OCI-LY1 (cell line): ENCODE measurements around the gene ADRA1B.

ENCODE experiments used
- H2AFZ ChIP-seq: fragments of 200-600 bp; sonication (generic), shearing (Covaris generic); 2 replicates; pipeline ENCODE4 v1.6.0; 2014; ENCODE audit warnings: antibody characterized with exemption, mild to moderate bottlenecking, low read length
- H3F3A ChIP-seq: fragments of 200-600 bp; sonication (generic), shearing (Covaris generic); 2 replicates; pipeline ENCODE4 v1.6.0; 2014; ENCODE audit warnings: mild to moderate bottlenecking, antibody characterized with exemption, low read length, moderate library complexity; ENCODE audit not compliant: insufficient read depth
- H3K27ac ChIP-seq: fragments of 200-600 bp; sonication (generic); 2 replicates; pipeline ENCODE4 v1.5.1; 2014; ENCODE audit warnings: low read length, mixed run types, mild to moderate bottlenecking, low read depth; ENCODE audit not compliant: poor library complexity, severe bottlenecking
- H3K27me3 ChIP-seq: fragments of 200-600 bp; sonication (generic); 2 replicates; pipeline ENCODE4 v1.6.0; 2014; ENCODE audit warnings: antibody characterized with exemption, mild to moderate bottlenecking, low read length, moderate library complexity; ENCODE audit not compliant: insufficient read depth
- H3K36me3 ChIP-seq: fragments of 200-600 bp; sonication (generic); 2 replicates; pipeline ENCODE4 v1.6.1; 2014; ENCODE audit warnings: mild to moderate bottlenecking, antibody characterized with exemption, low read length, moderate library complexity, mixed read lengths; ENCODE audit not compliant: insufficient read depth
- H3K4me1 ChIP-seq: fragments of 200-600 bp; sonication (generic); 2 replicates; pipeline ENCODE4 v1.5.1; 2014; ENCODE audit warnings: mild to moderate bottlenecking, low read length, moderate library complexity; ENCODE audit not compliant: insufficient read depth, severe bottlenecking
- H3K4me2 ChIP-seq: fragments of 200-600 bp; sonication (generic), shearing (Covaris generic); 2 replicates; pipeline ENCODE4 v1.6.1; 2014; ENCODE audit warnings: low read length
- H3K4me3 ChIP-seq: fragments of 200-600 bp; sonication (generic); 2 replicates; pipeline ENCODE4 v1.5.1; 2014; ENCODE audit warnings: low read length, low read depth, mild to moderate bottlenecking, mixed read lengths; ENCODE audit not compliant: poor library complexity, severe bottlenecking
- H3K79me2 ChIP-seq: fragments of 200-600 bp; shearing (Covaris generic); 2 replicates; pipeline ENCODE4 v1.6.1; 2016; ENCODE audit warnings: mixed run types, low read length, mixed read lengths; ENCODE audit not compliant: insufficient read depth
- H3K9ac ChIP-seq: fragments of 200-600 bp; sonication (generic), shearing (Covaris generic); 2 replicates; pipeline ENCODE4 v1.6.1; 2014; ENCODE audit warnings: mild to moderate bottlenecking, low read length, mixed read lengths
- H3K9me2 ChIP-seq: fragments of 200-600 bp; sonication (generic), shearing (Covaris generic); 2 replicates; pipeline ENCODE4 v1.6.1; 2014; ENCODE audit warnings: low read depth, mild to moderate bottlenecking, low read length, mixed read lengths
- H3K9me3 ChIP-seq: fragments of 200-600 bp; shearing (Covaris generic); 2 replicates; pipeline ENCODE4 v1.6.1; 2014; ENCODE audit warnings: low read length, mixed read lengths
- H4K20me1 ChIP-seq: fragments of 200-600 bp; sonication (generic), shearing (Covaris generic); 2 replicates; pipeline ENCODE4 v1.6.0; 2016; ENCODE audit warnings: mild to moderate bottlenecking, low read length; ENCODE audit not compliant: insufficient read depth
- CTCF ChIP-seq: fragments of 200-600 bp; sonication (generic), shearing (Covaris generic); IDR thresholded peaks from 2 replicates; pipeline ENCODE4 v1.5.1; 2017; ENCODE audit warnings: mild to moderate bottlenecking, antibody characterized with exemption, low read length, moderate library complexity, mixed read lengths
- EZH2 ChIP-seq: fragments of 200-600 bp; sonication (generic), shearing (Covaris generic); IDR thresholded peaks from 2 replicates; pipeline ENCODE4 v1.8.0; 2017; ENCODE audit warnings: borderline replicate concordance, mixed run types, mild to moderate bottlenecking, antibody characterized with exemption, low read length, moderate library complexity, mixed read lengths

ADRA1B gene

GRCh38 chr5:160018945-160019625 lies 102.8 kb downstream of the ADRA1B start:
- Histone ChIP-seq H3K27me3 (no peaks in the 10 kb centered on the region), H3F3A (no peaks in the 10 kb centered on the region), H3K9ac (no peak overlapping the region), H3K36me3 (peaks cover 23% of the 10 kb centered on the region; the same call in 1 of the 2 replicates), H3K9me3 (no peaks in the 10 kb centered on the region), H2AFZ (no peak overlapping the region), H3K4me3 (no peak overlapping the region), H3K9me2 (no peaks in the 10 kb centered on the region), H3K4me1 (peaks cover 17% of the 10 kb centered on the region), H4K20me1 (no peaks in the 10 kb centered on the region), H3K27ac (no peak overlapping the region), H3K79me2 (no peaks in the 10 kb centered on the region), H3K4me2 (no peak overlapping the region)
- TF ChIP-seq CTCF, result no peak
- no peak for TF ChIP-seq EZH2

GRCh38 chr5:160020266-160020770 lies 104.0 kb downstream of the ADRA1B start:
- Histone ChIP-seq H3K27me3 (no peaks in the 10 kb centered on the region), H3F3A (no peaks in the 10 kb centered on the region)

GRCh38 chr5:160020964-160021363 lies 104.7 kb downstream of the ADRA1B start:
- no peaks in the 10 kb centered on the region for H4K20me1 ChIP-seq
- H3K79me2 ChIP-seq, result no peaks in the 10 kb centered on the region
- H3F3A ChIP-seq, result no peaks in the 10 kb centered on the region

More at GRCh38 chr5:160020266-160020770, 104.0 kb downstream of the ADRA1B start:
- H3K9ac ChIP-seq, result no peak overlapping the region
- no peaks in the 10 kb centered on the region for H3K9me3 ChIP-seq
- H3K36me3 ChIP-seq, result peaks cover 21% of the 10 kb centered on the region; the same call in 1 of the 2 replicates
- H3K79me2 ChIP-seq, result no peaks in the 10 kb centered on the region
- no peaks in the 10 kb centered on the region for H3K9me2 ChIP-seq
- no peak overlapping the region for H3K27ac ChIP-seq
- no peak overlapping the region for H3K4me3 ChIP-seq
- peaks cover 17% of the 10 kb centered on the region for H3K4me1 ChIP-seq
- H4K20me1 ChIP-seq, result no peaks in the 10 kb centered on the region
- H2AFZ ChIP-seq, result no peak overlapping the region
- TF ChIP-seq EZH2 (no peak), CTCF (no peak)
- no peak overlapping the region for H3K4me2 ChIP-seq

More at GRCh38 chr5:160020964-160021363, 104.7 kb downstream of the ADRA1B start:
- H3K9me2 ChIP-seq, result no peaks in the 10 kb centered on the region
- no peak overlapping the region for H3K27ac ChIP-seq
- H2AFZ ChIP-seq, result no peak overlapping the region
- no peak overlapping the region for H3K4me3 ChIP-seq
- no peaks in the 10 kb centered on the region for H3K27me3 ChIP-seq
- H3K4me1 ChIP-seq, result peaks cover 17% of the 10 kb centered on the region
- H3K4me2 ChIP-seq, result no peak overlapping the region
- TF ChIP-seq CTCF, result no peak
- no peak for TF ChIP-seq EZH2
- no peaks in the 10 kb centered on the region for H3K9me3 ChIP-seq
- peaks cover 26% of the 10 kb centered on the region; the same call in 1 of the 2 replicates for H3K36me3 ChIP-seq
- no peak overlapping the region for H3K9ac ChIP-seq
